GM12874 (cell line): Measurements from ENCODE around the gene NCOR2.

Experiments
- TF ChIP-seq, protein P1 (sequence below): IDR thresholded peaks from 2 replicates; pipeline ENCODE4 v1.5.1; 2011; ENCODE audit warnings: low read depth, mild to moderate bottlenecking, control low read depth, low read length, moderate library complexity; ENCODE audit not compliant: insufficient read depth

Gene NCOR2

DNA sequence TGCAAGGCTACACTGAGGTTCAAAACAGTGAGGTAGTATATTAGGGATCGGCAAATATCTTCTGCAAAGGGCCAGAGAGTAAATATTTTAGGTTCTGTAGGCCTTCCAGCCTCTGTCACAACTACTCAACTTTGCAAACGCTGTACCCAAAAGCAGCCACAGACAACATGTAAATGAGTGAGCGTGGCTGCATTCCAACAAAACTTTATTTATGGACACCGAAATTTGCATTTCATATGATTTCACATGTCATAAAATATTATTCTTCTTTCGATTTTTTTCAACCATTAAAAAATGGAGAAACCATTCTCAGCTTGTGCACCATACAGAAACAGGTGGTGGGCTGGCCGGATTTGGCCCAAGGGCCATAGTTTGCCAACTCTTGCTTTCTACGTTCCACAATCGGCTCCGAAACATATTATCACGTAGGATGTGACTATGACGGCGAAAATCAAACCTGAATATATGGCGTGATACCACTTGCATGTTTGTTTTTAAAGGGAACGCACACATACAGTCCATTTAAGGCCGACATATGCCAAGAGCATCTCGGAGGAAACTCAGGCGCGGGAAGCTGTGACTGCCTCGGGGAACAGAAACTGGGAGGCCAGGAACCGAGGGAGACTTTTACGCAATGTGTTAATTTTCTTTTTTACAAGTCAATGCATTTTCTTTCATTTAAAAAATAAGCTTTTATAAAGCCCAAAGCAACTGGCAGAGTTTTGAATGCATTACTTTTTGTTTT is 7.1 kb downstream of the NCOR2 start:
- TF ChIP-seq, protein P1, sequence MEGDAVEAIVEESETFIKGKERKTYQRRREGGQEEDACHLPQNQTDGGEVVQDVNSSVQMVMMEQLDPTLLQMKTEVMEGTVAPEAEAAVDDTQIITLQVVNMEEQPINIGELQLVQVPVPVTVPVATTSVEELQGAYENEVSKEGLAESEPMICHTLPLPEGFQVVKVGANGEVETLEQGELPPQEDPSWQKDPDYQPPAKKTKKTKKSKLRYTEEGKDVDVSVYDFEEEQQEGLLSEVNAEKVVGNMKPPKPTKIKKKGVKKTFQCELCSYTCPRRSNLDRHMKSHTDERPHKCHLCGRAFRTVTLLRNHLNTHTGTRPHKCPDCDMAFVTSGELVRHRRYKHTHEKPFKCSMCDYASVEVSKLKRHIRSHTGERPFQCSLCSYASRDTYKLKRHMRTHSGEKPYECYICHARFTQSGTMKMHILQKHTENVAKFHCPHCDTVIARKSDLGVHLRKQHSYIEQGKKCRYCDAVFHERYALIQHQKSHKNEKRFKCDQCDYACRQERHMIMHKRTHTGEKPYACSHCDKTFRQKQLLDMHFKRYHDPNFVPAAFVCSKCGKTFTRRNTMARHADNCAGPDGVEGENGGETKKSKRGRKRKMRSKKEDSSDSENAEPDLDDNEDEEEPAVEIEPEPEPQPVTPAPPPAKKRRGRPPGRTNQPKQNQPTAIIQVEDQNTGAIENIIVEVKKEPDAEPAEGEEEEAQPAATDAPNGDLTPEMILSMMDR = no peak

DNA sequence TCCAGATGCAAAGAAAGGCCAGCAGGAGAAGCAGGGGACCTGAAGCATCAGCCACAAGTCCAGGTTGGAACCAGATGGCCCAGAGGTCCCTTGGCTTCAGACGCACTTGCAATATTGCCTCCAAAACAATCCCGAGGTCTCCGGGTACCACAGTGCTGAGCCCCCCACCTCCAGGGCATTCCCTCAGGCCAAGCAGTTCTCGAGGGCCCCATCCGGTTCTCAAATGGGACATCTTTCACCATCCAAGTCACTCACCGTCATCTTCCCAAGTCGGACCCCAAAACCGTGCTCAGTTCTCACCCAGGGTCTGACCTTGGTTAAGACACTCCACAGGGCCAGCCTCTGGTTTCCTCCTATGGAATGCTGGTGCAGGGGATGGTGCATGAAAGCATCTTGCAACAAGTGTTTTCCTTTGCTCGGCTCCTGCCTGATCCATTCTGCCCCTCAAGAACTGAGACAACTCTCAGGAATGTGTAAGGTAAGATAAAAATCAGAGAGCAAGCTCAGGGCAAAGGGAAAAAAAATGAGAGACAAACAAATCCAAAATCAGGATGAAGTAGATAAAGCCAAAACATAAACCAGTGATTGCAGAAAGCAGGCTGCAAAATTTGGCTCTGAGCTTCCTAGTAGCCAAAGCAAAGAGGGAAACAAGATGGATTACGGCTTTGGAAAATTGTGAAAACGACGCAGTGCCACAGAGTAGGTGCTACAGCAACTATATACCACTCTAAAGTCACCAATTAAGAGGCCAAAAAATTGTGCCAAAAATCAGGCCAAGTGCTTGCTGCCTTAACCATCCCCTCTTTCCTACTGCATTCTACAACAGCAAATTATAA is 8.0 kb downstream of the NCOR2 start:
- TF ChIP-seq, protein P1 = no peak

DNA sequence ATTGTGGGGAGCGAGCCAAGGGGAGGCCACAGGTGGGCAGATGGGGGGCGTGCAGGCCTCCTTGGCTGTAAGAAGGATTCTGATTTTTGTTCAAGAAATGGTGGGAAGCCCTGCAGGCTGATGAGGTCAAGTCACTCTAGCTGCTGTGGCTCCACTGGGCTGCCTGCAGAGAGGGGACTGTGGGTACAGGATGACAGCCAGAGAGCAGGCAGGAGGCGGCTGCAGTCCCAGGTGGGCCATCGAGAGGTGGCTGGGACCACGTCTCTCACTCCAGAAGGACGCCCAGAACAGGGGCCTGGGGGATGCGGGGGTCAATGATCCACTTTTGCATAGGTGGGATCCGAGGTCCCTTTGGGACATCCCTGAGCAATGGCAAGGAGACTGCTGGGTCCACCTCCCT is 9.1 kb downstream of the NCOR2 start:
- TF ChIP-seq, protein P1 = no peak

DNA sequence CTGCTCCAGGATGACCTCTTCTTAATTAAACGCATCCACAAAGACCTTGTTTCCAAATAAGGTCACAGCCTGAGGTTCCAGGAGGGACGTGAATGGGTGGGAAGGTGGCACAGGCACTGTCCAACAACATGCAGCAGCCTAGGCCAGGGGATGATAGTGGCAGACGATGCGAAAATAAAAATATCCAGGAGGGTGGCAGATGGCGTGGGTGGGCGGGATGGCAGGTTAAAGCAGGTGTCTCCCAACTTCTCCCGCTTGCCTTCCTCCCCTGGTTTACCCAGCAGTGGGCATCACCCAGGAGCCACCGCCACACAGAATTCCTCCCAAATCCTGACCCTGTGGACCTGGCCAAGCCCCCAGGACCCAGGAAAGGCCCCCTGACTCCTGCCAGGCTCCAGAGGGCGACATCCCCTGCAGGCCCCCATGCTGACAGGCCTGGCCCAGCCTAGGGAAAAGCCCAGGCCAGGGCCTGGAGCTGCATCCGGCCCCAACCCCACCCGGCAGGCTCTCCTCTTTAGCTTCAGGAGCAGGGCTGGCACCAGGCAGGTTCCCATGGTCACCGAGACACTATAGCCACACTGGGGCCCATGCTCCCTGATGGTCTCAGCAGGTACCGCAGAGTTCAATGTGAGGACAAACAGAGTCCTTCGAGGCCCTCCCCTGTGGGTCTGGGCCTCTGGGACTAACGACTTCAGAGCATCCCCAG is 9.7 kb downstream of the NCOR2 start:
- TF ChIP-seq, protein P1 = no peak

DNA sequence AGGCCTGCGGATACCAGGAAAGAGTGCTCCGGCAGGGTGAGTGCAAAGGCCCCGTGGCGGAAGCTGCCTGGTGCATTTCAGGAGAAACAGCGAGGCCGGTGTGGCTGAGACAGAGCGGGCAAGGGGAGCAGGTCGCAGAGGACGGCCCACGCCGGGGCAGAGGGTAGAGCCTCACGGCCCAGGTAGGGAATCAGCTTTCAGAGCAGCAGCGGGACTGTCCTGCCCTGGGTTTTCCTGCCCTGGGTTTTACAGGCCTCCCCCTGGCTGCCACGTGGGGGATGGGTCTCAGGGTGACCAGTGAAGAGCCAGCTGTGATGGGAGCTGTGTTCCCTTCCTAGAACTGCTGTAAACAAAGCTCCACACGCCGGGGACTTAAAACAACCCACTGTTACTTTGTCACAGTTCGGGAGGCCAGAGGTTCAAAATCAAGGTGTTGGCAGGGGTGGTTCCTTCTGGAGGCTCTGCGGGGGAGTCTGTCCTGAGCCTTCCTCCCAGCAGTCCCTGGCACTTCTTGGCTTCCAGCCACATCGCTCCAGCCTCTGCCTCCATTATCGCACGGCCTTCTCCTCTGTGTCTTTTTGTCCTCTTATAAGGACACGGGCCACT is 10.4 kb downstream of the NCOR2 start:
- TF ChIP-seq, protein P1 = no peak

DNA sequence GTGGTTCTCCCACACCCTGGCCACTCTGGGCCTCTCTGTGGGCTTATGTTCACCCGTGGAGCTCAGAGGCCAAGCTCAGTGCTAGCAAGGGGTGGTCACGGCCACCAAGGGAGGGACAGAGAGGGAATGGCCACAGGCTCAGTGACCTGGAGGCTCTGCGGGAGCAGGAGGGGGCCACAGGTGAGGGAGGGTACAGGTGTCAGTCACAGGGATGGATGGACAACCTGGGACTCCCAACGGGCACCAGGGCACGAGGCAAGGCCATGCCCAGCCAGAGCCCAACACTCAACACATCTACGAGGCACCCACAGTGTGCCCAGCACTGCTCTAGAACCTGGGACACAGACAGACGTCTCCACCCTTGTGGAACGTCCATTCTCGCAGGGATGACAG is 11.3 kb downstream of the NCOR2 start:
- TF ChIP-seq, protein P1 = no peak
